ENCODE data around the gene MAP3K8. TPM values are rescaled to one million over a fixed set of nuclear protein-coding genes. Genes with fewer than 3 reads are reported as not detected.

The MAP3K8 gene
- total and polyA plus RNA-seq, 2 donors (not counting 3 experiments of a cell fraction or from before 2014, with no cell fraction given), result 5.2 to 10.6 TPM

GRCh38 chr10:30438021-30438850 is 4.3 kb downstream of the MAP3K8 start:
- TF ChIP-seq FOS (IDR thresholded peaks at IDR 0.05; ENCODE audit: borderline replicate concordance, insufficient read depth, low read length) (no peak), JUN (IDR thresholded peaks at IDR 0.05; ENCODE audit: borderline replicate concordance, insufficient read depth, insufficient read length, low read depth) (no peak), MAX (IDR thresholded peaks at IDR 0.05; ENCODE audit: insufficient read depth, insufficient read length) (no peak), POLR2AphosphoS5 (IDR thresholded peaks at IDR 0.05; ENCODE audit: insufficient read depth, low read depth, low read length) (no peak), GATA2 (IDR thresholded peaks at IDR 0.05; ENCODE audit: insufficient read depth, insufficient read length, low read depth, low read length) (no peak), POLR2A (IDR thresholded peaks at IDR 0.05; ENCODE audit: low read depth, low read length) (no peak), CTCF (IDR thresholded peaks at IDR 0.05; ENCODE audit: extremely low read depth in 1 of 2, insufficient read depth in 1 of 2, low read depth in 1 of 2, low read length in 2 of 2) (no peak), MYC (IDR thresholded peaks at IDR 0.05; ENCODE audit: low read depth, low read length) (no peak), EZH2 (IDR thresholded peaks at IDR 0.05; ENCODE audit: borderline replicate concordance, low read depth, low read length, severe bottlenecking) (no peak)
- intact Hi-C loops (cut with micrococcal nuclease), result no loop called here
- Histone ChIP-seq H4K20me1 (replicated peaks; ENCODE audit: control insufficient read depth, extremely low read depth, insufficient read depth, low read length) (no peaks in the 10 kb centered on the region), H3K27me3 (ENCODE audit: control insufficient read depth in 2 of 2, insufficient read depth in 2 of 2, low read length in 2 of 2) (no peaks in the 10 kb centered on the region), H3K9ac (replicated peaks; ENCODE audit: extremely low read depth, insufficient read depth, low read length) (no peak overlapping the region), H3K79me2 (ENCODE audit: control insufficient read depth, insufficient read depth, low read length) (peaks cover 4% of the 10 kb centered on the region), H3K9me1 (replicated peaks; ENCODE audit: control insufficient read depth, extremely low read depth, insufficient read depth, low read length) (no peaks in the 10 kb centered on the region), H3K27ac (ENCODE audit: insufficient read depth, low read depth, low read length) (no peak overlapping the region), H3K4me2 (ENCODE audit: insufficient read depth, low read length) (no peak overlapping the region), H3K36me3 (ENCODE audit: control insufficient read depth in 2 of 2, extremely low read depth in 1 of 2, insufficient read depth in 2 of 2, low read length in 2 of 2) (peaks cover 0 to 5% of the 10 kb centered on the region in 2 experiments), H2AFZ (ENCODE audit: low read depth, low read length) (no peak overlapping the region), H3K4me1 (ENCODE audit: control insufficient read depth, extremely low read depth, insufficient read depth, low read length) (peaks cover 21% of the 10 kb centered on the region), H3K9me3 (replicated peaks; ENCODE audit: control insufficient read depth, insufficient read depth, low read length) (no peaks in the 10 kb centered on the region), H3K4me3 (replicated peaks in 1 of 3; ENCODE audit: insufficient read depth in 1 of 3, low read depth in 1 of 3, low read length in 3 of 3) (no peak overlapping the region)
- ChIA-PET POLR2A (no interaction called here), CTCF (interaction anchor here (1.2 to 3.1 kb wide), 5 partner anchors 19 to 153 kb away, joined by 3 to 19 read pairs (median 5); no protein-coding TSS in a partner anchor)
- no peak for FAIRE-seq
- no TSS peak for BruUV-seq (replicated peaks)
- no peak for DNase-seq (ENCODE audit: low read depth, low spot score)
- dilution Hi-C loops (cut with MboI; ENCODE audit: extremely low pct_ligation_motif_present, low sequenced_read_pairs), result no loop called here

Data from endothelial cell of umbilical vein (primary cell).